HCT116 (cell line): ENCODE data around the gene LUC7L.

ENCODE experiments used
- ATF3 ChIP-seq: IDR thresholded peaks from 2 replicates; pipeline ENCODE4 v1.6.1; 2012
- CTCF ChIP-seq, 3 experiments: fragments of 200-600 bp in 1 of 3; sonication (generic) in 1 of 3; IDR thresholded peaks in 2 of 3; conservative IDR thresholded peaks in 1 of 3; 2 replicates each; pipeline ENCODE4 v1.5.1; 2012 to 2017; ENCODE audit warnings: low read depth in 2 of 3, low read length in 2 of 3, antibody characterized with exemption in 1 of 3, borderline replicate concordance in 1 of 3, control low read depth in 1 of 3, mild to moderate bottlenecking in 1 of 3, mixed read lengths in 1 of 3, mixed run types in 1 of 3, moderate library complexity in 1 of 3; ENCODE audit not compliant: insufficient read depth in 1 of 3
- EZH2 ChIP-seq: fragments of 200-600 bp; sonication (generic); IDR thresholded peaks from 2 replicates; pipeline ENCODE4 v1.6.1; 2017; ENCODE audit warnings: antibody characterized with exemption, mixed run types
- EZH2phosphoT487 ChIP-seq: fragments of 200-600 bp; IDR thresholded peaks from 2 replicates; pipeline ENCODE4 v1.6.1; 2018; ENCODE audit warnings: antibody characterized with exemption, borderline replicate concordance
- MAX ChIP-seq: IDR thresholded peaks from 2 replicates; pipeline ENCODE4 v1.6.1; 2012
- POLR2A ChIP-seq: IDR thresholded peaks from 2 replicates; pipeline ENCODE4 v1.7.0; 2011; ENCODE audit warnings: borderline replicate concordance; ENCODE audit not compliant: insufficient read depth, insufficient read length; ENCODE audit errors: extremely low read depth
- POLR2AphosphoS5 ChIP-seq: IDR thresholded peaks from 2 replicates; pipeline ENCODE4 v1.6.1; 2011; ENCODE audit warnings: mild to moderate bottlenecking, low read depth, low read length, moderate library complexity
- SIN3A ChIP-seq: IDR thresholded peaks from 2 replicates; pipeline ENCODE4 v1.6.1; 2012; ENCODE audit warnings: low read depth
- SP1 ChIP-seq: IDR thresholded peaks from 2 replicates; pipeline ENCODE4 v1.6.1; 2012; ENCODE audit warnings: low read depth
- SRF ChIP-seq: IDR thresholded peaks from 2 replicates; pipeline ENCODE4 v1.6.1; 2012; ENCODE audit warnings: low read depth
- YY1 ChIP-seq: IDR thresholded peaks from 2 replicates; pipeline ENCODE4 v1.6.1; 2011; ENCODE audit warnings: low read length, low read depth, moderate library complexity, mild to moderate bottlenecking; ENCODE audit not compliant: insufficient replicate concordance; ENCODE audit errors: extremely low read depth
- ZFX ChIP-seq: fragments of 450-650 bp; IDR thresholded peaks from 2 replicates; pipeline ENCODE4 v1.6.1; 2017
- ZNF274 ChIP-seq: fragments of 200-500 bp; sonication (Bioruptor generic); IDR thresholded peaks from 2 replicates; pipeline ENCODE4 v1.6.1; 2014; ENCODE audit warnings: mild to moderate bottlenecking, low read depth, low read length, inconsistent platforms
- TF ChIP-seq, protein P1 (sequence below): IDR thresholded peaks from 2 replicates; pipeline ENCODE4 v1.6.1; 2012; ENCODE audit warnings: low read depth

GRCh38 chr16:152141-153128 is 76.8 kb downstream of the LUC7L start, which contains the start of gene HBZ:
- no peak for TF ChIP-seq POLR2A
- TF ChIP-seq CTCF (IDR thresholded peaks at IDR 0.05 in 2 of 3, conservative IDR thresholded peaks at IDR 0.05 in 1 of 3; ENCODE audit: borderline replicate concordance in 1 of 3, insufficient read depth in 1 of 3, low read depth in 2 of 3, low read length in 2 of 3) = no peak
- TF ChIP-seq EZH2 = no peak
- TF ChIP-seq MAX = no peak
- no peak for TF ChIP-seq POLR2AphosphoS5
- no peak for TF ChIP-seq SP1
- no peak for TF ChIP-seq SIN3A
- no peak for TF ChIP-seq EZH2phosphoT487
- TF ChIP-seq YY1 = no peak
- TF ChIP-seq, protein P1, sequence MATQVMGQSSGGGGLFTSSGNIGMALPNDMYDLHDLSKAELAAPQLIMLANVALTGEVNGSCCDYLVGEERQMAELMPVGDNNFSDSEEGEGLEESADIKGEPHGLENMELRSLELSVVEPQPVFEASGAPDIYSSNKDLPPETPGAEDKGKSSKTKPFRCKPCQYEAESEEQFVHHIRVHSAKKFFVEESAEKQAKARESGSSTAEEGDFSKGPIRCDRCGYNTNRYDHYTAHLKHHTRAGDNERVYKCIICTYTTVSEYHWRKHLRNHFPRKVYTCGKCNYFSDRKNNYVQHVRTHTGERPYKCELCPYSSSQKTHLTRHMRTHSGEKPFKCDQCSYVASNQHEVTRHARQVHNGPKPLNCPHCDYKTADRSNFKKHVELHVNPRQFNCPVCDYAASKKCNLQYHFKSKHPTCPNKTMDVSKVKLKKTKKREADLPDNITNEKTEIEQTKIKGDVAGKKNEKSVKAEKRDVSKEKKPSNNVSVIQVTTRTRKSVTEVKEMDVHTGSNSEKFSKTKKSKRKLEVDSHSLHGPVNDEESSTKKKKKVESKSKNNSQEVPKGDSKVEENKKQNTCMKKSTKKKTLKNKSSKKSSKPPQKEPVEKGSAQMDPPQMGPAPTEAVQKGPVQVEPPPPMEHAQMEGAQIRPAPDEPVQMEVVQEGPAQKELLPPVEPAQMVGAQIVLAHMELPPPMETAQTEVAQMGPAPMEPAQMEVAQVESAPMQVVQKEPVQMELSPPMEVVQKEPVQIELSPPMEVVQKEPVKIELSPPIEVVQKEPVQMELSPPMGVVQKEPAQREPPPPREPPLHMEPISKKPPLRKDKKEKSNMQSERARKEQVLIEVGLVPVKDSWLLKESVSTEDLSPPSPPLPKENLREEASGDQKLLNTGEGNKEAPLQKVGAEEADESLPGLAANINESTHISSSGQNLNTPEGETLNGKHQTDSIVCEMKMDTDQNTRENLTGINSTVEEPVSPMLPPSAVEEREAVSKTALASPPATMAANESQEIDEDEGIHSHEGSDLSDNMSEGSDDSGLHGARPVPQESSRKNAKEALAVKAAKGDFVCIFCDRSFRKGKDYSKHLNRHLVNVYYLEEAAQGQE = no peak
- no peak for TF ChIP-seq SRF
- no peak for TF ChIP-seq ZFX
- no peak for TF ChIP-seq ZNF274
- no peak for TF ChIP-seq ATF3
